Stimulated activated CD8-positive, alpha-beta memory T cell treated with anti-CD3 and anti-CD28 coated beads, Interleukin-7, amount 100 ng/mL, for 4 hours (primary cell): ENCODE measurements around the gene MAP3K15.

Experiments used
- DNase-seq, 2 donors: peaks; one replicate each; pipeline ENCODE4 v3.0.0-alpha.2; 2020; ENCODE audit warnings: low read depth in 2 of 2

Gene MAP3K15

GRCh38 chrX:19403696-19404095, 111.6 kb downstream of the MAP3K15 start:
- no peak for DNase-seq

GRCh38 chrX:19392703-19393102, 122.6 kb downstream of the MAP3K15 start:
- DNase-seq: no peak

DNA sequence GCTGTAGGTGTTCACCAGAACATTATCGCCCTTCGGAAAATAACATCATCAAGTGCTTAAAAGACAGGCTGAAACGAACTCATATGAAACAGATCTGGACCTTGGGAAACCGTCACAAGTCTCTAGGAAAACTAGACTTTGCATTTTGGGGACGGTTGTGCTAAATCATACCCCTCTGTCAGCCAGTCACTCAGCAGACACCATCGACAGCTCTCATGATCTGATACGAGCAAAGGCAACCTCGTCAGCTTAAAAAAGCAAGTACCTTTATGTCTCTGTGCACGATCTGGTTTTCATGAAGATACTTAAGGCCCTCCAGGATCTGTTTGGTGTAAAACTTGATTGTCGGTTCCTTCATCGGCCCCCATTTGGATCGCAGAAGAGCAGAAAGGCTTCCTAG, 123.2 kb downstream of the MAP3K15 start:
- no peak for DNase-seq

- no peak for DNase-seq
Observed at GRCh38 chrX:19389227-19389845, 126.0 kb downstream of the MAP3K15 start.

- no peak for DNase-seq
Observed at GRCh38 chrX:19388741-19389140, 126.6 kb downstream of the MAP3K15 start.

DNA sequence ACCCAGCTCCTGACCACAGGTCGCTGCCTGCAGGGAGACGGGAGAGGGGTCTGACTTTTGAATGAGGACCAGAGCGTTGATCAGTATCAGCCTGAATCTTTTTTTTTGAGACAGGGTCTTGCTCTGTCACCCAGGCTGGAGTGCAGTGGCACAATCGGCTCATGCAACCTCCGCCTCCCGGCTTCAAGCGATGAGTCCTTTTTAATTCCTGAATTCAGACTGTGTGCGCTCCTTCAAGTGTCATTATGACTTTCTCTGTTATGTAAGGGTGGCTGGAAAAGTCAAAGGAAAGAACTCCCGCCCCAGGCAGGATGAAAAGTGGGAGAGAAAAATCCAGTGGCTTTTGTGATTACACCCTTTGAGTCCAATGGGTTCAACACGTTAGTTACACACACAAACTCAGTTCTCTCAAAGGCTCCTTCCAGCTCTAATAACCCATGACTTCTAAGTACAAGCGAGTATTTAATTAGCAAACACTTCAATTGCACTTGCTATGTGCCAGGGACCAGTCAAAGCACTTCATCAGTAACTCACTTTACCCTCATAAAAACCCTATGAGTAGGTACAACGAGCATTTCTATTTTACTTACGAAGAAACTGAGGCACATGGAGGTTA, 127.1 kb downstream of the MAP3K15 start:
- DNase-seq: no peak

DNA sequence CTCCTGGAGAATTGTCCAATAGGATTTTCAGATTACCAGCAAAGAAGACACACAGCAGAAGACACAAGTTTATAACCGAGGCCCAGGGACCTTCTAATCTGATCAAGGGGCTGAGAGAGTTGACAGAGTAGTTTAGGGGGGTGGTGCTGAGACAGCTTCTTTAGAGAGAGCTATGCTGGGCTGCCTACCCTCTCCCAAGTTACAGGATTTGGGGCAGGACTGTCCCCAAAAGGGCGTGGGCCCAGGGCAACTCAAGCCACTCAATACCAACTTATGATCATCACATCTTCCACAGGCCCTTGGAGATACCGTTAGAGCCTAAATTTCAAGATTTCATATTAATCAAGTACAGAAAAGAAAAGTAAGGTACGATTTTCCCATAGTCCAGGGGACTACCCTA, 128.6 kb downstream of the MAP3K15 start:
- DNase-seq: no peak

GRCh38 chrX:19382555-19383145, 132.7 kb downstream of the MAP3K15 start:
- DNase-seq: peak; percentile 0 to 7

GRCh38 chrX:19381326-19381725, 134.0 kb downstream of the MAP3K15 start:
- DNase-seq: no peak

DNA sequence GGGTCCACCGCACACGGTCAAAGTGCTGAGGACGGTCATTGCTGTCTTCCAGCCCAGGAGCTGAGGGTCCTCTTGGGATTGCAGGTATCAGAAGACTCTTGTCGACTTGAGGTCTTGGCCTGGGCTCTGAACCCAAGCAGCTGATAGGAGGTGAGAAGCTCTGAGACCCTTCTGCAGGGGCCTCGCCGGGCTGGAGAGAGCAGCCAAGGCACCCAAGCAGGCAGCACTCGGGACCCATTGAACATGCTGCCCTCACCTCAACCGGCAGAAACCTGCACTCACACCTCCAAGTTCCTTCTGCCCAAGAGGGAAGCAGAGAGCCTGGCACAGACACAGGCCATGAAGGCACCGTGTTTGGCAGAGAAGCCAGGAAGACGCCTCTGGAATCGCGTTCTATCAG, 137.5 kb downstream of the MAP3K15 start:
- DNase-seq: no peak

DNA sequence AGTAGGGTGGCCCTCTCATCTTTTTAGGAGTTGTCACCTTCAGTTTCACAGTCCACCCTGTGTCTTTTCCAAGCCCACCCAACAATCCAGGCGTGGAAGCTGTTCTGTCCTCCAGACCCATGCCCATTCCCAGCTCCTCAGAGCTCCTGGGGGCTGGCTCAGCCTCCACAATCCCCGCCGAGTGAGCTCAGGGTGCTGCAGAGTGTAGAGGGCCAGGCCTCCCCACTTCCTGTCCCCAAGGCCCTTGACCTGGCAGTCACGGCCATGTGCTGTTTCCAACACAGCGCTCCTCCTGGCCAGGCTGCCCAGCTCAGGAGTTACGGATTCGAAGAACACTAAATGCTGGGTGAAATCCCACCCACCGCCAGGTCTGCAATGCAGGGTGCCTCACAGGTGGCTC, 139.8 kb downstream of the MAP3K15 start:
- DNase-seq: no peak

DNA sequence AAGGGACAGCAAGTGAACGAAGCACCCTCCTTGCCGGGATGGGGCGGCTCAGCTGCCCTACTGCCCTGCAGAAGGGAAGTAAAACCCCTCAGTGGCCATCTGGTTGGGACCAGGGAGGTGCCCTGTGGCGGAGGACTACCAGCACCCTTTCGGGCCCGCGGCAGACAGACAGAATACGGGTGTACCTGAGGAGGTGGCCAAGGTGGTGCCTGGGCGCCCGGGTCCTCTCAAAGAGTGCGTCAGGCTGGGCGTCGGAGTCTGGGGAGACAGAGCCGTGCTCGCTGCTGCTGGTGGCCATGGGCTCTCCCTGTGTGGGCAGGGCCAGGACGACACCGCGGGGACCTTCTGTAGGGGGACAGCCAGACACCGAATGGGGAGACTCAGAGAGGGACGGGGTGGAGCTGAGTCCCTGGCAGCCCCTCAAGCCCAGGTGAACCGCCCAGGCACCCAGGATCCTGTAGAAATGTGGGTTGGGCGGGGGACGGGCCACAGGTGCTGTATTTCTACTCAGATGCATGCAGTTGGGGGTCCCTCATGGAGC, 141.9 kb downstream of the MAP3K15 start:
- DNase-seq: no peak

DNA sequence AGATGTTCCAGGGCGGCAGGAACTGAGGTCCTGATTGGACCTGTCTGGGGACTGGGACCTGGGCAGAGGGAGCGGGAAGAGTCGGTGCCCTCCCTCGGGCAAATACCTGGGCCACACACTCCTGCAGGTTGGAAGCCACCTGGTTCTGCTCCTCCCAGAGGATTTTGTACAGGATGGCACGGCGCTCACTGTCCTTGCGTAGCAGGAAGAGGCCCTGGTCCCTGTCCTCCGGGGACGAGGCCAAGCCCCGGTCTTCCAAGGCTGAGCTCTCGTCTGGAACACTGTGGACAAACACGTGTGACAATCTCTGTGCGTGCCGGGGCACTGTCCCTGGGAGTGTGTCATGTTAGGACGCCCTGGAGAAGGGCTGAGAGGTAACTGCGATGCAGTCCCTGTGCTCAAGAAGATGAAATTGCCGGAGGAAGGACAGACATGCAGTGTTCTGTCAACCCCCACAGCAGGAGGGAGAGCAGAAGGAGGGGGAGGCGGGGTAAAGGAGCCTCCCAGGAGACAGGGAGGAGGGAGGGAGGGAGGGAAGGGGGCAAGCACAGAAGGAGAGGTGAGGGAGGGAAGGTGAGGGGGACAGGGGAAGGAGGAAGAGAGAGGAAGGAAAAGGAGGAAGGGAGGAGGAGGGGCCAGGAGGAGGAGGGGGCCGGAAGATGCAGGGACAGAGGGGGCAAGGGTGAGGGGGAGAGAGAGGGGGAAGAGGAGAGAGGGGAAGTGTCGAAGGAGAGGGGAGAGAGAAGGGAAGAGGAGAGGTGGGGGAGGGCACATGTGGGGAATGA, 142.6 kb downstream of the MAP3K15 start:
- DNase-seq: no peak

- peak; percentile 35 to 41 for DNase-seq
Observed at GRCh38 chrX:19372170-19372546, 143.2 kb downstream of the MAP3K15 start.

- no peak for DNase-seq
Observed at GRCh38 chrX:19370061-19370460, 145.2 kb downstream of the MAP3K15 start.

- no peak for DNase-seq
Observed at GRCh38 chrX:19368576-19368975, 146.7 kb downstream of the MAP3K15 start.

- no peak for DNase-seq
Observed at GRCh38 chrX:19361701-19362100, 153.6 kb downstream of the MAP3K15 start.

DNA sequence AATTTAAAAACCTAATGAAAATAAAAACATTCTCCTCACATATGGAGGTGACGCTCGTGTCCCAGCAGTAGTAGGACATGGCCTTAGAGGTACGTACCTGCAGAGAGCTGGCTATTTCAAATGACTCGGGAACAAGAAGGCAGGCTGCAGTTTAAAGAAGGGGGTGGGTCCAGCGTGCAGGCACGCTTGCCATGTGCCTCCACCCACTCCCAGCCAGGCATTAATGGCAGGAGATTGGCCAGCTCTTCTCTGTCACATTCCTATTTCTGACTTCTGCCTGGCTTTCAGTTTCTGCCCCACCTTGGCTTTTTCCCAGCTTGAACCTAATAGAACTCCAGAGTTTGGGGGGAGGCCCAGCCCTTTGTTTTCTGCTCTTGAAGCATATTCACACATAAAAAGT, 154.4 kb downstream of the MAP3K15 start:
- no peak for DNase-seq

DNA sequence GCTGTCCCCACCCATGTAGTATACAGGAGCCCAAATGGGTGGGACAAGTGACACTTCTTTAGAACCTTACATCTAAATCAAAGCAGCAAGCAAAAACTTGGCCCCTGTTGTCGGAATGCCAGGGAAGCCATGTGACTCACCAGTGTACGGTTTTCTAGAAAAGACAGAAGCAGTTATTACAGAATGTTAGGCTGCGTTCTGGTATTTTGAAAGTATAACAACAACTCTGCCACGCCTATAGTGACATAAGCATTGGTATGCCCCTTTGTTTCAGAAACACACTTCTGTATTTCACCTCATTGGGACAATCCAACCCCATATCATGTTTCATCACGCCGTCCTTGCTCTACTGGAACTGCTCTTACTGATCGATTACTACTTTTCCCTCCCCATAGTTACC, 156.8 kb downstream of the MAP3K15 start:
- no peak for DNase-seq

GRCh38 chrX:19354625-19355024, 160.7 kb downstream of the MAP3K15 start:
- no peak for DNase-seq

GRCh38 chrX:19350941-19351384, 164.3 kb downstream of the MAP3K15 start:
- peak in 1 of 2 donors; percentile 6 for DNase-seq

GRCh38 chrX:19349264-19349663, 166.0 kb downstream of the MAP3K15 start:
- DNase-seq: no peak
